ENCODE results near the gene NASP.
"Not testable (repeated sequence)": the region's sequence is repeated elsewhere in the genome, so short reads cannot be mapped to it uniquely, and the experiment has no call there.

The NASP gene

DNA sequence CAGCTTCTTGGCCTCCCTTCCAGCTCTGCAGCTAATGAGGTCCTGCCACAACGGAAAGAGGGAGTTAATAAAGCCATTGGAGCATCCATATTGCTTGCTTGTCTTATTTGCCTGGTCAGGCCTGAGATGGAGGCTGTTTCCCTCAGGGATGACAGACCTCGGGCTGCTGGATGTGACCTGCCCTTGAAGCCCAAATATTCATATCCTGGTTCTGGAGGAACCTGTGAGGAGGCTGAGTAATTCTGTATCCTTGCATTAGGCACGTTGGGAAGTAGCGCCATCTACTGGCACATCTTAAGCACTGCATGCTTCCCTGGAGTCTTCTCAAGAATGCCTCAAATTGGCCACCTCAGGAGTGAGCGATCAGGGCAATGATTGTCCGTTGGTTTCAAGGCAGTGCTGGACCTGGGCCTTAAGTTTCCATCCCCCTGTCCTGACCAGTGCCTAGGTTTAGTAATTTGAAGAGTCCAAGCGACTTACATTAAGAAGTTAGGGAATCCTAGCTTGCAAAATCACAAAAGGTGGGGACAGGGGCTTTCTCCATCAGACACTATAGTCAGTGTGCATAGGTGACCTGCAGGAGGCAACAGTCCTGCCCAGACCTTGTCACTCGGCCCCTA, 13.8 kb upstream of the NASP start:
- peak; percentile 68 for DNase-seq

DNA sequence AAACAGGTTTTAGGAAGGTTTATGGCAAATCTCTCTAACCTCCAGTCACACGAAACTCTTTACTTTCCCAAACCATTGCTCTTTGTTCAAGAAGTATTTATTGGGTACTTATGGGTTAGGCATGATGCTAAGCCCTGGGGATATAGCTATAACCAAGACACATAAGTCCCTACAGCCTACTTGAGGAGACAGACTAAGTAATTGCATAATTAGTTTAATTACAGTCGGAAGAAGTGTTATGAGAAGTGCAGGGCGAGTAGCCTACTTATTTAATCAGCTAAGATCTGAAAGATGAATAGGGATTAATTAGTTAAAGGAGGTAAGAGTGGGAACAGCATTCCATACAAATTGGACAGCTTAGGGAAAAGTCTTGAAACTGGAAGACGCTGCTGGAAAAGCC, 13.2 kb upstream of the NASP start:
- DNase-seq: no peak

DNA sequence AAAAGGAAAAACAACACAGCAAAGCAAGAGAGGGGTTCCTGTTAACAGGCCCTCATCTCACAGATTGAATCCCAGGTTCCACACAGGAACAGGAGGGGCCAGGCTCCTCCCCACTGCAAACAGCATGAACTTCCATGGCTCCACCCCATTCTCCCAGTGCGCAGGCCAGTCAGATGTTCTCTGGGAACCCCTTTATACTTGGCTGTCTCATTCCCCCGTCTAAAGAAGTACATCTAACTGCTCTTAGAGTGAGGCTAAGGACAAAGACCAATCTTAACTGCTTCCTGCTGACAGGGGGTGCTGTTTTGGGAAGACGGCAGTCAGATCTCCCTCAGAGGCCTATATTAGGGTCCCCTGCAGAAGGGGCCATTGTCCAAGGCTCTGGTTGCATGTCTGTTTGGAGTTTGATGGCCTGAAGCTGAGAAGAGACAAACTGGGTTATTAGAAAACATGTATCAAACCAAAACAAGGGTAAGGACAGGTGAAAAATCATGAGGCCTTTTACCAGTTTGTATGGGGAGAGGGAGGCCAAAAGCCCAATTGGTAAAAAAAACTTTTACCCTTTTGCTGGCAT, 10.5 kb upstream of the NASP start:
- DNase-seq: no peak

DNA sequence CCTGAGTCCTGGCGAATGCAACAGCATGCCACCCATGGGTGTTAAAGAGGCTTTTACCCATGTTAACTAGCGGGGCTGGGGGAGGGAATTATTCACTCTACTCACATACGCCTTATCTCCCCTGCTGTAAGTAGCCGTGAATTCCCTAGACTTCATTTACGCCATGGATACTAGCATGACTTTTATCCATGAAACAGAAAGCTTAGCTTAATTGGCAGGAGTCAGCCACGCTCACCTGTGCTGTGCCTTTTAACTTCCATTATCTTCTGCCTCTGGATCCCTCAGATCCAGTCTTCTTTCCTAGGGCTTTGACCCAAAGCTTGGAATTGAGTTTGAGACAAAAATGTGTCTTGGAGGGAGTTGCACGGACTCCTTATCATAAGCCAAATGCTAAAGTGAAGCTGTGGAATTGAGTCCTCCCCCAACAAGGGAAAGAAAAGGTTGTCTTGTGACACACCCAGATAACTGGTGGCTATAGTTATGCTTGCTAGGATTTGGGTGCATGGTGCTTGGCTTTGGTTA, 9.7 kb upstream of the NASP start:
- no peak for DNase-seq

DNA sequence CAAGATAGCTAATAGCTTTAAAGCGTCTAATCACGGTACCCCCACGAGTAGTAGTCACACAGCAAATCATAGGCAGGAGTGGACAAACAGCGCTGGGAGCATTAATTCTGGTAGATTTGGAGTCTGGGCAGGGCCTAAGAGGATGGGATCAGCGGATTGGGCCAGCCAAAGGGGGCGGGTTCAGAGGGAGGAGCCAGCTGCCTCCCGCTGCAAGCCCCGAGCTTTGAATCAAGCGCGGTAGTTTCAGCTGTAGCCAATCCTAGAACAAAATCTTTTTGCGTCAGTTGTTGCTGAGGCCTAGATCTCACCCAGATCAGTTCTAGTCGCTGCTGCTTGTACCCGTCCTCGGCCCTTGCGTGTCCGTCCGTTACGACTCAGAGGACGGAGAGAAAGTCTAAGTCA, 576 bp upstream of the NASP start:
- DNase-seq: peak; percentile 93

DNA sequence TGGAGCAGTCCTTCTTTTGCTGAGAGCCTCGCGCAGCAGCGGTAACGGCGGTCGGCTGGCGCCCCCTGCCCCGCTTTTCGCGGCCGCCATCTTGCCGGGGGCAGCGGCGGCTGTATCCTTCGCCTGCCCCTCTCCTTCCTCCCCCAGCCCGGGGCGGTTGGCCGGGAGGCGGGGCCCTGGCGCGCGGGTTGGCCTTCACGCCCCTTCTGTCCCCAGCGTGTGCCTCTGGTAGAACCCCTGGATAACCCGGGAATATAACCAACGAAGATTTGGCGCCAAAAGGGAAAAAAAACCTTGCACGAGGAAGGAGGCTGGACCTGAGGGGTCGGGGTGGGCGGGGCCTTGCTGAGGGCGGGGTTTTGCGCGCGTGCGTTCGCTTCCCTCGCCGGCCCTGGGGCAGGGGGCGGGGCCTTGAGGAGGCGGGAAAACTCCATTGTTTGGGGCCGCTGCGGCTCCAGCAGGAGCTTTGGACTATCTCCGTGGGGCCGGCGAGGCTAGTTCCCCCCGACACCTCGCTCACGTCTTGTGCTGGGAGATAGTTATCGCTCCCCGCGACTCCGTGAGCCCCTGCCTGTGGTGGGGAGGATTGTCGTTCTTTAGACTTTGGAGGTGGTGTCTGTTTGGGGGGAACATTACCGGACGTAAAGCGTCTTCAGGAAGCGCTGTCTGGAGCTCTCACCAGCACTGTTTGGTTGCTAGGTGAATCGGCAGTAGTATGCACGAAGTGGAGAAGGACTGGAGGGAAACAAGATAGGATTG, 689 bp downstream of the NASP start:
- DNase-seq: peak; percentile 84

DNA sequence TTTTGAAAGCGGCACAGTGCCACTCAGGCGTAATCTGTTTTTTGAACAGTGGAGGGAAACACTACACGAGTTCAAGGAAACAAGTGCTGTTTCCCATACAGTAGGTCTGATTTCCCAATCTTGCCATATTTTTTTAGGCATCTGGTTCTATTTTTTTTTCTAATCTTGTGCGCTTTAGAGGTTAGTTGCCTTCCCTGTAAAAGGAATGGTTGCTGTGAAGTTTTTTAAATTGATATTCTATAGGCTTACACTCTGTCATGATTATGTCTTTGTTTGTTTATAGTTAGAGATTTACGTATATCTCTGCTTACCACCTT, 1.2 kb downstream of the NASP start:
- DNase-seq: no peak

DNA sequence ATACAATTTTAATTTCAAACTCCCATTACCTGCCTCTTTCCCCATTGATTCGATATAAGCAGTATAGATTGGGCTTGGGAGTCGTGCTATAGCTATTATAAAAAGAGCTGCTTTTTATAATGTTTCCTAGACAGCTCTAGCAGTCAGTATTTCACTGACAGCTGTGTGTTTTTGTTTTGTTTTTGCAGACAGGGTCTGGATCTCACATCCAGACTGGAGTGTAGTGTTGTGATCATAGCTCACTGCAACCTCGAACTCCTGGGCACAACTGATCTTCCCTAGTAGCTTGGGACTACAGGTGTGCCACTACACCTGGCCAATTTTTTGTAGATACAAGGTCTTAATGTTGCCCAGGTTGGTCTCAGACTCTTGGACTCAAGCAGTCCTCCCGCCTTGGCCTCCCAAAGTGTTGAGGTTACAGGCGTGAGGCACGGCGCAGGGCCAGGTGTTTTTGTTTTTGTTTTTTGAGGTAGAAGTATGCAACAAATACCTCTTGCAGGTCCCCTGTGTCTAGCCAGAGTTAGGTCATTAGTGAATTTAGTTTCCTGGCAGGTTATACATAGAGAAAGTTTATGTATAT, 1.7 kb downstream of the NASP start:
- DNase-seq: no peak

DNA sequence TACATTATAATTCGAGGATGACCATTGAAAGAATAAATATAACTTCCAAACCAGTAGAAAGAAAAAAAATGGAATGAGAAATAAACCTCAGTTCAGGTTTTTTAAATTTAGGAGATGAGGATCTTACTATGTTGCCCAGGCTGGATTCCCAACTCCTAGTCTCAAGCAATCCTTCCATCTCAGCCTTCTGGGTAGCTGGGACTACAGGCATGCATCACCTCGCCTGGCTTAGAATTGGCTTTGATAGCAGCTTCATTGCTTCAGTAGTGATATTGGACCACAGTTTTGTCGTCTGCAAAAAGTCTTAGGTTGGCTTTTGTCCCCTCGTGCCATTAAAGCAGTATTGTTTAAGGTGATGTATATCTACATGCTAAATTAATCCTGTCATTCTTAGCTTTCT, 2.9 kb downstream of the NASP start:
- DNase-seq: no peak

DNA sequence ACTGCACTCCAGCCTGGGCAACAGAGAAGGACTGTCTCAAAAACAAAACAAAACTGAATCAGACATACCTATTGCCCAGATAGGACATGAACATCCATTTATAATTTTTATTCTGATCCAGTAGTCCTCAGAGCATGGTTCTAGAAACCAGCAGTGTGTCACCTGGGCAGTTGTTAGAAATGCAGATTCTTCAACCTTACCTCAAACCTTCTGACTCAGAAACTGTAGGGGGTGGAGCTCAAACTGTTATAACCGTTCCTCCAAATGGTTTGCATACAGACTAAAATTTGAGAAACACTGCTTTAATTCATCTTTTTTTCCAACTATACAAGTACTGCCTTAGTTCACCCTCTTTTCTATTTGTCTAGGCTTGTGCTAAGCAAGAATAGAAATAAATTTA, 6.0 kb downstream of the NASP start:
- no peak for DNase-seq

DNA sequence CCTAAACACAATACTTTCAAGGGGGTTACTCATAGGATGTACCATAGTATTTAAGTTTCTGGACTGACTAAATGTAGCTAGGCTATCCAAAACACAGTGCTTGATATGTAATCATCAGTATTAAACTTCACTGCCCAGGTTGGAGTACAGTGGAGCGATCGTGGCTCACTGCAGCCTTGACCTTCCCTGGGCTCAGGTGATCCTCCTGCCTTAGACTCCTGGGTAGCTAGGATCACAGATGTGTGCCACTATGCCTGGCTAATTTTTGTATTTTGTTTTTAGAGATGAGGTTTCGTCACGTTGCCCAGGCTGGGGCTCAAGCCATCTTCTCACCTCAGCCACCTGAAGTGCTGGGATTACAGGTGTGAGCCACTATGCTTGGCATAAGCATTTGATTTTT, 10.6 kb downstream of the NASP start:
- DNase-seq: no peak

DNA sequence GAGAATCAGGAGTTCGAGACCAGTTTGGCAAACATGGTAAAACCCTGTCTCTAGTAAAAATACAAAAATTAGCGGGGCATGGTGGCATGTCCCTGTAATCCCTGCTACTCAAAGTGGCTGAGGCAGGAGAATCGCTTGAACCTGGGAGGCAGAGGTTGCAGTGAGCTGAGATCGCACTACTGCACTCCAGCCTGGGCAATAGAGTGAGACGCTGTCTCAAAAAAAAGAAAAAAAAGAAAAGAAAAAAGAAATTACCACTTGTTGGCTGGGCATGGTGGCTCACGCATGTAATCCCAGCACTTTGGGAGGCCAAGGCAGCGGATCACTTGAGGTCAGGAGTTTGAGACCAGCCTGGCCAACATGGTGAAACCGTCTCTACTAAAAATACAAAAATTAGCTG, 12.9 kb downstream of the NASP start:
- DNase-seq: not testable (repeated sequence)

DNA sequence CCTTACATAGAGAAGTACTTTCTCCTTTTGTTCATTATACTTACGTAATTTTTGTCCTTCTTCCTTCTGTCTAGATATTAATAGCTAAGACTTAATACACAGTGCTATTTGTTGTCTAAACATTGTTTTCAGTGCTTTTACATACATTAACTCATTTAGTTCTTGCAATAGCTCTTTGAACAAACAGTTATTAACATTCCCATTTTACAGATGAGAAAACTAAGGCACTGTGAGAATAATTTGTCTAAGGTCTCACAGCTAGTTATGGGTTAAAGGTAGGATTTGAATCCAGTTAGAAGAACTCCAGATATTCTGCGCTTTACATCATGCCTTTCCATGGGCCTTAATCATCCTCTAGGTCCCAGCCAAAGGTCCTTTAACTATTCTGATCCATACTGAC, 20.4 kb downstream of the NASP start:
- no peak for DNase-seq

DNA sequence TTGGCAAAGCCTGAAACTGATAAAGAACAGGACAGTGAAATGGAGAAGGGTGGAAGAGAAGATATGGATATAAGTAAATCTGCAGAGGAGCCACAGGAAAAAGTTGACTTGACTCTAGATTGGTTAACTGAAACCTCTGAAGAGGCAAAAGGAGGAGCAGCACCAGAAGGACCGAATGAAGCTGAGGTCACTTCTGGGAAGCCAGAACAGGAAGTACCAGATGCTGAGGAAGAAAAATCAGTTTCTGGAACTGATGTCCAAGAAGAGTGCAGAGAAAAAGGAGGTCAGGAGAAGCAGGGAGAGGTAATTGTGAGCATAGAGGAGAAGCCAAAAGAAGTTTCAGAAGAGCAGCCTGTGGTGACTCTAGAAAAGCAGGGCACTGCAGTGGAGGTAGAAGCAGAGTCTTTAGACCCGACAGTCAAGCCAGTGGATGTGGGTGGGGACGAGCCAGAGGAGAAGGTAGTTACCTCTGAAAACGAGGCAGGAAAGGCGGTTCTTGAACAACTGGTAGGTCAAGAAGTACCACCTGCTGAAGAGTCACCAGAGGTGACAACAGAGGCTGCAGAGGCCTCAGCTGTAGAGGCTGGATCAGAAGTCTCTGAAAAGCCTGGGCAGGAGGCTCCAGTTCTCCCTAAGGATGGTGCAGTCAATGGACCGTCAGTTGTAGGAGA, 23.7 kb downstream of the NASP start:
- DNase-seq: no peak

DNA sequence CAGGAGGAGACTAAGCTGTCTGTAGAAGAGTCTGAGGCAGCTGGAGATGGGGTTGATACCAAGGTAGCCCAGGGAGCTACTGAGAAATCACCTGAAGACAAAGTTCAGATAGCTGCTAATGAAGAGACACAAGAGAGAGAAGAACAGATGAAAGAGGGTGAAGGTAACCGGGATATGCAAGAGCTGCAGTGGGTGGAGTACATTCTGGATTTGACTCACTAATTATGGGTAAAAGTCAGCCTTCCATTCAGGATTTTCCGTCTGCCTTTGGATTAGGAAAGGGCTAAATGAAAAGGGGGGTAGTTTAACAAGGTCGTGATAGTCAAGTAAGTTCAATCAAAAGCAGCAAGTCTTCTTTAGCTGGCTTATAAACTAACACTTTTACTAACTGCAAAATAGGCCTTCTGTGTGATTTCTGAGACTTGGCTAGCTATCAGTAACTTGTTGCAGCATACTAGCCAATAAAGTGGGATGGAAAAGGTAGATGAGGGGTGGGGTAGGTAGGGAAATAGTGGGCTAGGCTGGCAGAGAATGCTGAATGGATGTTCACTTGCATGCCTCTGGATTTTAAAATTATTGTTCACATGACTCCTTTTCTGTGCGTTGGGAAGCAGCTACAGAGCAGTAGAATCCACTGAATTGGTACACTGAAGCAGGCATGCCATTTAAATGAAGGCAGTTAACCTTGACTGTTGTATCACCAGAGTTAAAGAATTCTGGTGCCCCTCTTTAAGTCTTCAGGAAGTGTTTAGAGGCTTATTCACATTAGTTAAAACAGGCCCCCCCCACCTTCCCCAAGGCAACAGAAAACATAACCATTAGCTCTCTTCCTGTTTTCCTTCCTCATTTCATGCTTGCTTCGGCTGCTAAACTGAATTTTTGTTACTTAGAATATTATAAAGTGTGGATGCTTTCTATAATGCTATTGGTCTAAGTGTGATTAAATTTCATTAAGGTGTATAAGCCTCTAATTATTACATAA, 24.6 kb downstream of the NASP start:
- no peak for DNase-seq

DNA sequence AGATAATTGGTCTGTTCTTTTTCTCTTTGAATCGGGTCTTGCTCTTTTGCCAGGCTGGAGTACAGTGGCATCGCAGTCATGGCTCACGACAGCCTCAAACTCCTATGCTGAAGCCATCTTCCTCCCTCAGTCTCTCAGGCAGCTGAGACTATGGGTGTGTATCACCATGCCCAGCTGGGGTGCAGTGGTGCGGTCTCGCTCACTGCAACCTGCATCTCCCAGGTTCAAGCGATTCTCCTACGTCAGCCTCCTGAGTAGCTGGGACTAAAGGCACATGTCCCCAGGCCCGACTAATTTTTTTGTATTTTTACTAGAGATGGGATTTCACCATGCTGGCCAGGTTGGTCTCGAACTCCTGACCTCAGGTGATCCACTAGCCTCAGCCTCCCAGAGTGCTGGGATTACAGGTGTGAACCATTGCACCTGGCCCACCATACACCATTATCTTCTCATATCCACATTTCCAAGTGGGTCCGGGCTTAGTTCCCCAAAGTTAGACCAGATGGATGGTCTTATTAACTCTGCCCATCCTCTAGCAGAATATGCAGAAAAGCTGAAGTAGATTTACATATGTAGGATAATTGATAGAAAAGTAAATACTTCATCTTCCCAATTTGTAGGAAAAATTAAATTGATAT, 26.9 kb downstream of the NASP start:
- DNase-seq: no peak

DNA sequence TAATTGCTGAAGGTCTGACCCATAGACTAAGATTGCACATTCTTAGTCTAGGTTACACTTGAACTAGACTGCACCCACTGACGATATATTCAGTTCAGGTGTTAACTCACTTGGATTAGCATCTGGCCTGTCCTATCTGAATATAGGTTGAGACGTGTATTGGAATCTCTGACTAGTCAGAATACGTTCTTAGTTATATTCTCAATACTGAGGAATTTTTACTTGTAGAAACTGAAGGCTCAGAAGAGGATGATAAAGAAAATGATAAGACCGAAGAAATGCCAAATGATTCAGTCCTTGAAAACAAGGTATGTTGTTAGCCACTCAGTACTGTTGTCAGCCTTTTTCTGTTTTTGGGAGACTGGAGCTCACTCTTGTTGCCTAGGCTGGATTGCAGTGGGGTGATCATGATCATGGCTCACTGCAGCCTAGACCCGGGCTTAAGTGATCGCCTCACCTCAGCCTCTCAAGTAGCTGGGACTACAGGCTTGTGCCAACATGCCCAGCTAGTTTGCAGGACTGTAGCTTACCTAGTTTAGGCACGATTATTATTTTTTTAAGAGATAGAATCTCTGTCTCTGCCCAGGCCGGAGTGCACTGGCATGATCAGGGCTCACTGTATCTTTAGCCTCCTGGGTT, 29.2 kb downstream of the NASP start:
- no peak for DNase-seq

DNA sequence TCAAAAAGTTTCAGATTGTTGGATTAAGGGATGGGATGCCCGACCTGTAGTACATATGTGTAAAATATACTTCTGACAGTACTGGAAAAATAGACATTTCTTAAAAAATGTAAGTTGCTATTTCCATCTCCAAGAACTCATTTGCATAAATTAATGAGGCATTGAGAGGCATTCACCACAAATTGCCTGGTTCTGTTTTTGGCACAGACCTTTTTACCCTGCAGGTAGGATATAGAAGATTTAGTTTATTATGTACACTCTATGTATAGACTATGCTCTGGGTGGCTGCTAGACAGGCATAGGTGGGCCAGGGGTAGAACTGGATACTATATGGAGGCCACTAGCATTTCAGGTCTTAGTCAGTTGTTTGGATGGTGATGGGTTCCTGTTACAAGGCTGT, 32.0 kb downstream of the NASP start:
- no peak for DNase-seq

DNA sequence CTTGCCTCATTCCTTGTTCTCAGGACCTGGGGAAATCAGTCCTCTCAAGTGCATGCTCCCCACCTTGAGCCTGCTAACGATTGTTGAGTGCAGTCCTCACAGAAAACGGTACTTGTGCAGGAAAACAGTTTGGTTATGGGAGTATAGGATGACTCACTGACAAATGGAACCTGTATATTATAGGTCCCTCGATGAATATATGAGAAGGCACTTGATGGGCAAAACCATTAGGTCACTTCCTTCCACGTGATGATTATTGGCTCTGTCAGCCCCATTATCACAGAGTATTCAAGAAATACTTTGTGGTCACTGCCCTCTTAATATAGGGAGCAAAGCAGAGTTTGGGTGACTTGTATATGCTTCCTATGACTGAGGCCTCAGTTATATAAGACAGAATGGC, 33.8 kb downstream of the NASP start:
- DNase-seq: no peak

DNA sequence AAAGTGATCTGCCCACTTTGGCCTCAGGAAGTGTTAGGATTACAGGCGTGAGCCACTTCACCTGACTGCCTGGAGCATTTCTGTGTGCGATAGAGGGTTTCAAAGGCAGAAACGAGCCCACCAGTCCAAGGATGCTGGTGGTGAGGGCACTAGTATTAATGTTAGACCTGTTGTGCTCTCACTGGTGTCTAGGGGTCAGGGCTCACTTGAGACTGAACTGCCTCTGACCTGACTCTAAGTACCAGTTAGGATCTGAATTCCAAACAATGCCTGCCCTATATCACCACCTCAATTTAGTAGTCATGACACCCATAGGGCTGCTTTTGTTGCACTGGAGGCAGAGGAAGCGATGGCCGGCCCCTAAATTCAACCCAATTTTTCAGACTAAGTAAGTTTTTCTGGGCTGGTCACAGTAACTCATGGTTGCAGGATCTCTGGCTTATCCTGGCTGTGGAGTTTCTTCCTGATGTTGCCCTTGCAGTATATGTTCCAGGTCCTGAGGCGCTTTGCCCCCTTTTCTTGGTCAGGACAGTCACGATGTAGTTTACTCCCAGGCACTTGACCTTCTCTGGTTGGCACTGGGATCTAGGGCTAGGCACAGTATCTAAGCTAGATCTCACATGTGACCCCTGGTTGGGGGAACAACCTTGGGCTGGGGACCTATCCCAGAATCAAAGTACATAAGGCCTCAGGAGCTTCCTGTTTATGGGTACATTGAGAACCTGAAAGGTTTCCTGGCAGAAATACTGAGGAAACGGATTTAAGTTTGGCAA, 35.5 kb downstream of the NASP start:
- no peak for DNase-seq

Measured in activated gamma-delta T cell treated with Interleukin-2 at 50 U/mL for 16 hours (primary cell).